AG09319 (cell line): ENCODE measurements around the gene G6PC1.
"Not testable (repeated sequence)": the region's sequence is repeated elsewhere in the genome, so short reads cannot be mapped to it uniquely, and the experiment has no call there.

Experiments used
- DNase-seq: peaks from one replicate; pipeline ENCODE4 v3.0.0-alpha.2; 2010; ENCODE audit warnings: low read depth; ENCODE audit errors: extremely low read depth
- CTCF ChIP-seq: IDR thresholded peaks from 2 replicates; pipeline ENCODE4 v1.5.1; 2011; ENCODE audit warnings: low read depth, mild to moderate bottlenecking, inconsistent platforms, low read length, moderate library complexity

G6PC1 gene

GRCh38 chr17:42900460-42901331 is at the start of gene G6PC1:
G6PC1 (plus strand) TSS chr17:42900799; CDS start chr17:42900877, 78 bp downstream.
- DNase-seq, result no peak
- no peak for TF ChIP-seq CTCF

GRCh38 chr17:42850954-42851353 is 49.6 kb upstream of the G6PC1 start, which contains the start of gene AOC3:
AOC3 (plus strand) TSS chr17:42851199; CDS start chr17:42851344, 145 bp downstream.
- no peak for DNase-seq
- no peak for TF ChIP-seq CTCF

GRCh38 chr17:42851371-42852240 is 49.0 kb upstream of the G6PC1 start:
- DNase-seq, result not testable (repeated sequence)

GRCh38 chr17:42852351-42852750 is 48.2 kb upstream of the G6PC1 start:
- DNase-seq, result no peak
- no peak for TF ChIP-seq CTCF

- no peak for DNase-seq
- no peak for TF ChIP-seq CTCF
Observed at GRCh38 chr17:42853004-42853403, 47.6 kb upstream of the G6PC1 start.

GRCh38 chr17:42853597-42853967 is 47.0 kb upstream of the G6PC1 start:
- no peak for TF ChIP-seq CTCF
- DNase-seq, result no peak

GRCh38 chr17:42853968-42854790 is 46.4 kb upstream of the G6PC1 start:
- DNase-seq, result no peak
- no peak for TF ChIP-seq CTCF
